PFSK-1 (cell line): ENCODE measurements around the gene TNS1.

Experiments
- FOXP2 ChIP-seq: optimal IDR thresholded peaks from 2 replicates; pipeline ENCODE3; 2011; ENCODE audit warnings: borderline replicate concordance, control low read depth, inconsistent platforms; ENCODE audit not compliant: insufficient read depth; ENCODE audit errors: extremely low read length, extremely low read depth
- POLR2AphosphoS5 ChIP-seq: IDR thresholded peaks from 2 replicates; pipeline ENCODE4 v1.6.1; 2012; ENCODE audit warnings: low read depth, mild to moderate bottlenecking, control low read depth, low read length, moderate library complexity
- REST ChIP-seq, 2 experiments: IDR thresholded peaks; 2 replicates each; pipeline versions ENCODE4 v1.6.1 to v1.8.0; 2011 to 2012; ENCODE audit warnings: low read depth in 2 of 2, low read length in 2 of 2, control low read depth in 1 of 2, inconsistent platforms in 1 of 2, mild to moderate bottlenecking in 1 of 2, moderate library complexity in 1 of 2; ENCODE audit not compliant: insufficient read depth in 1 of 2
- SIN3A ChIP-seq: IDR thresholded peaks from 2 replicates; pipeline ENCODE4 v1.6.1; 2012; ENCODE audit warnings: mild to moderate bottlenecking, low read length, moderate library complexity, borderline replicate concordance; ENCODE audit not compliant: insufficient read depth
- TAF1 ChIP-seq: IDR thresholded peaks from 2 replicates; pipeline ENCODE4 v1.6.1; 2012; ENCODE audit warnings: low read length, control low read depth, borderline replicate concordance; ENCODE audit not compliant: insufficient read depth

- TF ChIP-seq POLR2AphosphoS5 (no peak), REST (IDR thresholded peaks at IDR 0.05; ENCODE audit: insufficient read depth in 1 of 2, low read depth in 2 of 2, low read length in 2 of 2) (no peak), TAF1 (no peak), SIN3A (no peak), FOXP2 (no peak)
Measured at GRCh38 chr2:217998926-217999594, 3.7 kb downstream of the TNS1 start.
